Stimulated activated CD8-positive, alpha-beta memory T cell treated with anti-CD3 and anti-CD28 coated beads, Interleukin-12 subunit alpha, Interleukin-12 subunit beta, amount 100 ng/mL, for 24 hours (primary cell): Measurements from ENCODE around the gene SYCE1L.
"Not testable (repeated sequence)": the region's sequence is repeated elsewhere in the genome, so short reads cannot be mapped to it uniquely, and the experiment has no call there.

Experiments
- DNase-seq: peaks from one replicate; pipeline ENCODE4 v3.0.0-alpha.2; 2020; ENCODE audit errors: extremely low read depth

Gene SYCE1L, protein sequence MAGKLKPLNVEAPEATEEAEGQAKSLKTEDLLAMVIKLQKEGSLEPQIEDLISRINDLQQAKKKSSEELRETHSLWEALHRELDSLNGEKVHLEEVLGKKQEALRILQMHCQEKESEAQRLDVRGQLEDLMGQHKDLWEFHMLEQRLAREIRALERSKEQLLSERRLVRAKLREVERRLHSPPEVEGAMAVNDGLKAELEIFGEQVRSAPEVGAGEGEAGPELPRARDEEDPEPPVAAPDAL

DNA sequence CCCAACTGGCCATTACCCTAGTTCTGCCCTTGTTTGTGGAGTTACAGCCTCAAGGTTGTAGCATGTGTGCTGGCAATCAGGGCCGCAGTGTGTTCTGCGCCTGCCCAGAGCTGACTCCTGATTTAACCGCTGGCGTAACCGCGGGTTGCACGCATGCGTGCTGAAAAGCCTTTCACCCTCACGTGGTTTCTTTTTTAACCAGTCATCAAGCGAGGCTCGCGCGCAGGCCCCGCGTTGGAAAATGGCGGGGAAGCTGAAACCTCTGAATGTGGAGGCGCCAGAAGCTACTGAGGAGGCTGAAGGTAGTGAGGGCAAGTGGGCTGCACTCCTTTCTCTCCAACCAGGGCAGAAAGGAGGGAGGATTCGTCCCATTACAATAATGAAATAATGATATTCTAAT, at the start of gene SYCE1L:
SYCE1L (plus strand) TSS at position 198 of the 400 bp plus-strand sequence; CDS start at position 242, 44 bp downstream.
- no peak for DNase-seq

DNA sequence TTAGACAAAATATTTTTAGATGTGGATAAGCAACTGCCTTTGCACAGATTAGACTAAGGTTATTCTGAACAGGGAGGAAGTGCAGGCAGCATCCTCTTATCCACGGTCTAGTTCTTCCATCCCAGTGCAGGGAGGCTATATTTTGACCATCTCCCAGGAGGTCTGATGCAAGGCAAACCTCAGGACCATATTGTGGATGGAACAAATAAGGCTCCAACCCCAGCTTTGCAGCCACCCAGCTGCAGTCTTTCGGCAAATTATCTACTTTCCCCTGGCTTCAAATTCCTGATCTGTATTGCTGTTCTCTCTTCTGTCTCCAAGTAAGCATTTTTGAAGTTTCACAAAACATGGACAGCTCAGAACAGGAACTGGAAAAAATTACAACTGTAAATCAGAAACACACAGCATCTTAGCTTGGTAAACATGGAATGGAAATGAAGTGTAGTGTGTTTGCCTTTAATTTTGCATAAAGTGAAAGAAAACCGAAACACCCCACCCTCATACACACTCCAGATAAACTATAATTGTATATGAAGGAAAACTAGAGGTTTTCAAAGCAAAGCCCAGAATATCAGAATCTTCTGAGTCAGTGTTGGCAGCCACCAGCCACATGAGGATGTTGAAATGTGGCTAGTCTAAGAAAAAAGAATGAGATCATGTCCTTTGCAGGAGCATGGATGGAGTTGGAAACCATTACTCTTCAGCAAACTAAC, 41.7 kb upstream of the SYCE1L start:
- DNase-seq = no peak

DNA sequence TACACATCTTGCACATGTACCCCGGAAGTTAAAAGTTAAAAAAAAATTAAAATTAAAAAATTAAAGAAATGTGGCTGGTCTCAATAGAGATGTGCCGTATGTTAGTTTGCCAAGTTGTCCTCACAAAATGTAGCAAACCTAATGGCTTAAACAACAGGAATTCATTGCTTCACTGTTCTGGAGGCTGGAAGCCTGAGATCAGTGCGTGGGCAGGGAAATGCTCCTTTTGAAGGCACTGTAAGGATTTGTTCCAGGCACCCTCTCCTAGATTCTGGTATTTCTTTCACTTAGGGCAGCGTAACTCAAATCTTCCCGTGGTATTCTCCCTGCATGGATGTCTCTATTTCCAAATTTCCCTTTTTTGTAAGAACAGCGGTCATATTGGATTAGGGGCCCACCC, 40.9 kb upstream of the SYCE1L start:
- DNase-seq = no peak

DNA sequence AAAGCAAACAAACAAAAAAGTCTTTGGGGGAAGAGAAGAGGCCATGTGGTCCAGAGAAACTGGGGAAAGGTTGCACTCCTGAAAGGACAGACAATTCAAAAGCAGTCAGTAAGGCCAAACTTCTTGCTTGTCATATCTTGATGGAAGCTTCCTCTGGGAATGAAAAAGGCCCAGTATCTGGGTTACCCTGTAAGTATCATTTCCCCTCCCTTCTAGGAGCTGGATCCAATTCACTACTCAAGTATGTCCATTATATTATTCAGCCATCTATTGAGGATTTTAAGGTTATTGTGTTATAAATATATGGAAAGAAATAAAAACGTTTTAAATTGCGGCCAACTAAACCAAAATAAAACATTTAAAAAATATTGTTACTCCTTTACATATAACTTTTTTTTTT, 34.2 kb upstream of the SYCE1L start:
- no peak for DNase-seq

DNA sequence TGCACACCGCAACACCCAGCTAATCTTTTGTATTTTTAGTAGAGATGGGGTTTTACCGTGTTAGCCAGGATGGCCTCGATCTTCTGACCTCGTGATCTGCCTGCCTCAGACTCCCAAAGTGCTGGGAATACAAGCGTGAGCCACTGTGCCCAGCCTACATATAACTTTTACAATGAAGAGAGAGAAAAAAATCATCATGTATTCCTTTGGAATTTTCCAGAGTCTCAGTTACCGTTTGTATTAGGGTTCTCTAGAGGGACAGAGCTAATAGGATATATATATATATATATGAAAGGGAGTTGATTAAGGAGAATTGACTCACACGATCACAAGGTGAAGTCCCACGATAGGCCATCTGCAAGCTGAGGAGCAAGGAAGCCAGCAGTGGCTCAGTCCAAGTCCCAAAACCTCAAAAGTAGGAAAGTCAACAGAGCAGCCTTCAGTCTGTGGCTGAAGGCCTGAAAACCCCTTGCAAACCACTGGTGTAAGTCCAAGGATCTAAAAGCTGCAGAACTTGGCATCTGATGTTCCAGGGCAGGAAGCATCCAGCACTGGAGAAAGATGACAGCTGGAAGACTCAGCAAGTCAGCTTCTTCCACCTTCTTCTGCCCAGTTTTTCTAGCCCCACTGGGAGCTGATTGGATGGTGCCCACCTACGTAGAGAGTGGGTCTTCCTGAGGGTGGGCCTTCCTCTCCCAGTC, 33.5 kb upstream of the SYCE1L start:
- DNase-seq = not testable (repeated sequence)

DNA sequence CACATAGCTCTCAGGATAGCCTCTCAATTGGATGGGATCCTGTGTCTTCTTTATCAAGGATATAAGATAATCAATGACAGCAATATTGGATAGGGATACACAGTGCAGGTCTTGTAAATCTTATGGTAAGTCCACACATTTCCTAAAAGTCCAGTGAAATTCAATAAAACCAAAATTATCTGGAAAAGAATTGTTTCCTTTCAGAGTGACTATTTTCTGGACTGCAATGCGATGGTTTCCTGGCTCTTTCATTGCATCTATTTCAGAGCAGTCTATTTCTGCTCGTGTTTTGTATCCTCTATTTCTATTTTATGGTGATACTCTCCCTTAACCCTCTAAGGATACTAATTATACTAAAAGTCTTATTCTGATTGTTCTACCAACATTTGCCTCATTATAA, 32.5 kb upstream of the SYCE1L start:
- DNase-seq = no peak

DNA sequence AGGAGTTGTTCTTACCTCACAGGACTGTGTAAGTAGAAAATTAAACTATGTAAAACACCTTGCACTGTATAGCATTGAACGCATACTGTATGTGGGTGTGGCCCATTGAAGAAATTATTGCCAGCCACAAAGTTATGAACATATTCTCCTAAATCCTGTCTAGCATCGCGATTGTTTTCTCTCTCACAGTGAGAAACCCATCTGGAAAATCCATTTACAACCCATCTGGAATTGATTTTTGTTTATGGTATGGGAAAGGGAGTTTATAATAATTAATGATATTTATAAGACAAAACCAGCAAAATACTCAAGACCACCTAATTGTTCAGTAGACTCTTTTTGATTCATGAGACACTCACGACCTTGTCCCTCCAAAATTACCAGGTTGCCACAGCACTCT, 30.3 kb upstream of the SYCE1L start:
- no peak for DNase-seq

DNA sequence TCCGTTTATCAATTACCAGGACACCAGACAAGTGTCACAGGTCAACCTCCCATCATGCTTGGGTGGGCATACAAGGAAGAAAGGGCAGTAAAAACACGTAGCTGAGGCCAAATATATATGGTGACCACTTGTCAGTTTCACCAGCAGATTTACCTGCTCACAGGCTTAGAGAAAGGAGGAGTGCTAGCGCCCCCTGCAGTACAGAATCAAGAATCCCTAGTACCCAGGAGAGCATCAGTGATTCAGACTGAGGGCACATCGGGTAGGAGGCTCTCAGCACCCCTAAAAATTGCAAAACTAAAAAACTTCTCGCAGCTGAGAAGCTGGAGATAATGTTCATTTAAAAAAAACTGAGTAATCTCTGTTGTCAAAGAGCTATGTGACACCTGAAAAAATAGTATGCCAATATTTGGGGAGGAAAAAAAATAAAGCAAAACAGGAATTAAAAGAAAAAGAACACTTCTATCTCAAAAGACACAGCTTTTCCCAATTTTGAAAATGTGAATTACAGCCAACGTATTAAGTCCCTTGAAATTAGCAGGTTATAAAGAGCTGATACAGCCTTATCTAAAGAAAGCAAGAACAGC, 29.5 kb upstream of the SYCE1L start:
- no peak for DNase-seq

DNA sequence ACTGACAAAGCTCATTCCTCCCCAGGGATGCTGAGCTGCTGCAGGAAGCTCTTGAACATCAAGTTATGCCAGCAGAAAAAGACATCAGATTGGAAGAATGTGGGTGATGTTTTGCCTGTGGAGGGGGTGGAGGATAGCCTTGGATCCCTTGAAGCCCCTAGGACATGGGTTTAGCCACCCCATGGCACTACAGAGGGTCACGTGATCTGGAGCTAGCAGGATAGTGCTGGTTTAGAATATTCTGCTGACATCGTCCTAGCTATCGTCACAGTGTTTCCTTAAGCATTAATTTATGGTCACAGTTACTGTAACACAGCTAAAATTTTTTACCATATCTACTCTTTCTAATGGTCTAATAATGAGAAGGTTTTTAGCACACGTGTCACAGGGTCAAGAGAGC, 28.4 kb upstream of the SYCE1L start:
- DNase-seq = no peak

DNA sequence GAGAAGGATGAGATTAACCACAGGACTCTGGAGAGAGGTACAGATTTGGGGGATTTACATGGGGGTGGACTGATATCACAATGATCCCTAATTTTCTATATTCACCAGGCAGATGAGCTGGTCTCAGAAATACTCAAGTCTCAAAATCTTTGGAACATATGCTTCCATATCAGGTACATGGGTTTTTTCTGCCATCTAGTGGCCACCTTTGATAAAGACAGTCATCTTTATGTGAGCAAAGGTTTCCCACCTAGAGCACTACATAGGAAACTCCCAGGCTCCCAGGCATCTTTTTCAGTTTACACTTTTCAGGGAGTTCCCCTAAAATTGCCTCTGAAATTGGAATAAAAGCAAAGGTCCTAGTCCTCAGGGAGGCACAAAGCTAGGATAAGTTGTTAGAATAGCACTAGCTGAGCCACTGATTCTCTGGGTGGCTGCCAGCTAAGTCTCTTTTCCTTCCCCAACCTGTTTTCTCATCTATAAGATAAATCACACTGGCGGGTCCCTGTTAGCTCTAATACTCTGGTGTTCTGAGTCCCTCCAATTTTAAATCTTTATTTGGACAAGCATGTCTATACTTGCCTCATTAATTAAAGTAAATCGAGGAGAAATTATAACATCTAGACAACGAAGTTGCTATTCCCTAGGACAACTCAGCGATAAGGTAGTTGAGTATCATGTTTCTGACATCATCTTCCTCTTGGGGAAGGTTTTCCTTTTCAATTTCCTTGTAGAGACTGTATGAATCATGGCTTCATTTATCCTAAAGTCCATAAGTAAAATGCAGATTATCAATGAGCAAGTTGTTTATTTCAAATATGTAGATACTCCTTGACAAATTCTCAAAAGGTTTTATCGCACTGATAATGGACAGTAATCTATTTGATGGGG, 27.2 kb upstream of the SYCE1L start:
- no peak for DNase-seq

DNA sequence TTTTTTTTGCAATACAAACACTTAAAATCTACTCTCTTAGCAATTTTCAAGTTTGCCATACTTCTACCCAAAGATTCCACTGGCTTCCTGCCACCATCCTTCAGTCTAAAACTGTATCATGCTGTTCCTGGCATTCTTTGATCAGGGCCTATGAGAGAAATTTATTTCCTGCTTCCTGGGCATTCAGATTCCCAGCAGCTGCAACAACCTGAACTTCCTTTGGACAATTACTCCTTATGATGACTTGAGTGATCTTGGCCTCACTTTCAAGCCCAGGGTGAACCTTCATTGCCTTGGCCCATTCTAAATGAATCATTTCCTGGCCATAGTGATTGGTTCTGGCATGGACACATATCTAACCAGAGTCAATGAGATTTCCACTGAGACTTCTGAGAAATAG, 26.3 kb upstream of the SYCE1L start:
- DNase-seq = no peak

DNA sequence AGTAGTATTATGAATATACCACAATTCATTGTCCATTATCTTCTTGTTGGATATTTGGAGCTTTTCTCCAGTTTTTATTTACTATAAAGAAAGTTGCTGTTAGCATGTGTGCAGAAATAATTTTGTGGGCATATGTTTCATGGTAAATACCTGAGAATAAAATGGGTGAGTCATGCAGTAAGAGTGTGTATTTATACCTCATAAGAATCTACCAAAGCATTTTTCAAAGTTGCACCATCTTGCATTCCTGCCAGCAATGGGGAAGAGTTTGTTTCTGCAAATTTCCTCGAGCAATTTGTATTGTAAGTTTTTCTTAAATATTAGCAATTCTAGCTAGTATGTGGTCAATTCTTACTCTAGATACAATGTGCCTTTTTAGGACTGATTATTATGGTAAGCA, 16.1 kb upstream of the SYCE1L start:
- DNase-seq = no peak

DNA sequence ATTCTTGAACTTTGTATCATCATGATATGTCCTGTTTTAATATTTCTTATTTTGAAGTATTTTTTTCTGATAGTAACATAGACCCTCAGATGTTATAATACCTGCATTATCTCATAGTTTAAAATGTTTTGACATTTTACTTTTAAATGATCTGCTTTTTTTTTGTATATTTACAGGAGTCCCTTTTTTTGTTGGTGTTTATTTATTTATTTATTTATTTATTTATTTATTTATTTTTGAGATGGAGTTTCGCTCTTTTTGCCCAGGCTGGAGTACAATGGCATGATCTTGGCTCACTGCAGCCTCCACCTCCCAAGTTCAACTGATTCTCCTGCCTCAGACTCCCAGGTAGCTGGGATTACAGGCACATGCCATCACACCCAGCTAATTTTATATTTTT, 12.9 kb upstream of the SYCE1L start:
- not testable (repeated sequence) for DNase-seq

DNA sequence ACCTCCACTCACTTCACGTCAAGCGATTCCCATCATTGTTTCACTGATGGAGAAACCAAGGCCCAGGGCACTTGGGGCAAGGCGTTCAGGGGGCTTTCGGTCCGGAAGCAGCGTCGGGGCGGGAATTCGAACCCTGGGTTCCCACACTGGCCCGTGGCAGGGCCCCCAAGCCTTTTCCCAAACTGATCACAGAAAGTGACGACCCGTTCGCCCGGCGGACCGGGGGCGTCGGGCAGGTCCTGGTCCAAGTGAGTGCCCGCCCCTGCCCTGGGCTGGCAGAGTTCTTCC, 9.1 kb upstream of the SYCE1L start:
- no peak for DNase-seq

DNA sequence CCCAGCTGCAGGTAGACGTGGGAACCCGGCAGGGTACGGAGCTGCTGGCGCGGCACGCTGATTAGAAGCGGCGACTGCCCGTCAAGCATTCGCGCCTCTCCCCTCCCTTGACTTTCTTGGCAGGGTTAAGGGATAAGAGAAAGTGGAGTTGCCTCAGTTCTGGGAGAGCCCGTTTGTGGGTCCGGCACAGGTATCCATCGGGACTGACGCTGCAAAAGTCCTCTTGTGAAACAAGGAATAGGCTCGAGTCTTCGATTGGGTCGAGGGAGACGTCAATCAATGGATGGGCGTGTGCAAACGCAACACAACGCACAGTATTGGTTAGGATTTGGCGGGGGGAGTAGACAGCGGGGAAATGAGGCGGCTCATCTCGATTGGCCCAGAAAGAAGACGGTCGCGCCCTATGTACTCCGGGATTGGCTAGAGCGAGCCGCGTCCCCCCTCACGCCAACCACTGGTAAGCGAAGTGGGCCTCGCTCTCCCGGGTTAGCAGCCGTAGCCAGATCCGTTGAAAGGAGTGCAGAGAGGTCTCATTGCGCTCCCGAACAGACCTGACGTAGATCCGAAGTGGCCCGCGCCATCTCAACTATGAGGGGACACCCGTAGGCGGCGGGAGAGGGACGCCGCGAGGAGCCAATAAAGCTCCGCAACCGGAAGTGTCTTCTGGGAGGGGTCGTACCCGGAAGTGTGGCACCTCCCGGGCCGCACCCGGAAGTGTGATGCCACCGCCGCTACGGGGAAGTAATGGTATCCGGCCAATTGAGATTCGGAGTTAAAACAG, 8.5 kb upstream of the SYCE1L start, which contains the start of gene MON1B:
MON1B (plus strand) TSS at position 713 of the 781 bp plus-strand sequence. CDS start 296 bp downstream, outside the sequence.
- DNase-seq = peak; percentile 82

DNA sequence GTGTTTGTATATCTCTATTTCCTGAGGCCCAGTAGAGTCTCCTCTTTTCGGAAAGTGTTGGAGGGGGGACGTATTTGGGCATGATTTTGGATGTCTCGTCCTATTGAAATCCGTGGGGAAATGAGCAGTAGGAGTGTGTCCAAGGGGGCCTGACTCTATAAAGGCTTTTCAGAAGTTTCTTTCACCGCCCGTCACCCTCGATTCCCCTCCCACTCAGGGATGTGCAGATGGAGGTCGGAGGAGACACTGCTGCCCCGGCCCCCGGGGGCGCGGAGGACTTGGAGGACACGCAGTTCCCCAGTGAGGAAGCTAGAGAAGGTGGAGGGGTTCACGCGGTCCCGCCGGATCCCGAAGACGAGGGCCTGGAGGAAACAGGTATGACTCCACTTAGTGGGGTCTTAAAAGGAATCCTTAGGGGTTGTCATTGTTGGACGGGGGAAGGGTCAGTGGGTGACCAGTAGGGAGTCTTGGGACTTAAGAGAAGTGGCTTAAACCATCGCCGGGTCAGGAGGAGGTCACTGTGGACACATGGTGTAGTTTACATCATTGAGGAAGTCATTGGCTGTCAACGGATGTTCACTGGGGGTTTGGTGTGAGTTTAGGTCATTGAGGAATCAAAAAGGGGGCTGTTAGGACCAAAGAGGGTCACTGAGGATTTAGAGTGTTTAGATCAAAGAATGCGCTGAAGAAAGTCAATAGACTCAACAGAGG, 7.8 kb upstream of the SYCE1L start:
- DNase-seq = no peak

DNA sequence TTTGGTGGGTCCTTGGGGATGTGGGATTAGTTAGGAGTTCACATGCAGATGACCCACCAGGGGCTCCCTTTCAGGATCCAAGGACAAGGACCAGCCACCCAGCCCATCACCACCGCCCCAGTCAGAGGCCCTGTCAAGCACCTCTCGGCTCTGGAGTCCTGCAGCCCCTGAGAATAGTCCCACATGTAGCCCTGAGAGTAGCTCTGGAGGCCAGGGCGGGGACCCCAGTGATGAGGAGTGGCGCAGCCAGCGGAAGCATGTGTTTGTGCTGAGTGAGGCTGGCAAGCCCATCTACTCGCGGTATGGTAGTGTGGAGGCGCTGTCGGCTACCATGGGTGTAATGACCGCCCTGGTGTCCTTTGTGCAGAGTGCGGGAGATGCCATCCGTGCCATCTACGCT, 5.8 kb upstream of the SYCE1L start:
- DNase-seq = no peak

DNA sequence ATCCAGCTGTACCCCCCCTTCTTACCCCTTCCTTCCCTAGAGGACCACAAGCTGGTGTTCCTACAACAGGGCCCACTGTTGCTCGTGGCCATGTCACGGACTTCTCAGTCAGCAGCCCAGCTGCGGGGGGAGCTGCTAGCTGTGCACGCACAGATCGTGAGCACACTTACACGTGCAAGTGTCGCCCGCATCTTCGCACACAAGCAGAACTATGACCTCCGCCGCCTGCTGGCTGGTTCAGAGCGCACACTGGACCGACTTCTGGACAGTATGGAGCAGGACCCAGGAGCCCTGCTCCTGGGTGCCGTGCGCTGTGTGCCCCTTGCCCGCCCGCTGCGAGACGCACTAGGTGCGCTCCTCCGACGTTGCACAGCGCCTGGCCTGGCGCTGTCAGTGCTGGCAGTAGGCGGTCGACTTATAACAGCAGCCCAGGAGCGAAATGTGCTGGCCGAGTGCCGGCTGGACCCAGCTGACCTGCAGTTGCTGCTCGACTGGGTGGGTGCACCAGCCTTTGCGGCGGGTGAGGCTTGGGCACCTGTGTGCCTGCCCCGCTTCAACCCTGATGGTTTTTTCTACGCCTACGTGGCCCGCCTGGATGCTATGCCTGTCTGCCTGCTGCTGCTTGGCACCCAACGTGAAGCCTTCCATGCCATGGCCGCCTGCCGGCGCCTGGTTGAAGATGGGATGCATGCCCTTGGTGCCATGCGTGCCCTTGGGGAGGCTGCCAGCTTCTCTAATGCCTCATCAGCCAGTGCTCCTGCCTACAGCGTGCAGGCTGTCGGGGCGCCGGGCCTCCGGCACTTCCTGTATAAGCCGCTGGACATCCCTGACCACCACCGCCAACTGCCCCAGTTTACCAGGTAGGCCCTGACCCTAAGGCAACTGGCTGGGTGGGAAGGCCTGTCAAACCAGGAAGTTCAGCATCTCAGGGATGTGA, 4.6 kb upstream of the SYCE1L start:
- no peak for DNase-seq

DNA sequence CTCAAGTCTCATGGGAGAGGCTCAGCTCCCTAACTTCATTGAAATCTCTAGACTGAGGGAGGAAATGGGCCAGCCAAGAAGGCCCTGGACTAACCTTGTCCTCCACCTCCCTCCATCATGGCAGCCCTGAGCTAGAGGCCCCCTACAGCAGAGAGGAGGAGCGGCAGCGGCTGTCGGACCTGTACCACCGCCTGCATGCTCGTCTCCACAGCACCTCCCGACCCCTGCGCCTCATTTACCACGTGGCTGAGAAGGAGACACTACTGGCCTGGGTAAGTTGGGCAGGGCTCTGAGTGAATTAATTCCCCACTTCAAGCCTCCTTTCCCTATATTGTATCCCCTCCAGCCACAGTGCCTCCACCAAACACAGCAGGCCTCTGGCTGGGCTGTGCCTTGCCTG, 3.8 kb upstream of the SYCE1L start:
- no peak for DNase-seq
